ENCODE results near the gene TNP1. TPM values are rescaled to one million over a fixed set of nuclear protein-coding genes. Genes with fewer than 3 reads are reported as not detected.

The TNP1 gene
- total and polyA plus RNA-seq, 4 donors: not detected

GRCh38 chr2:216858312-216858711 lies 1.6 kb downstream of the TNP1 start:
- DNase-seq (ENCODE audit: low spot score): no peak
- WGBS: 59% methylated on average over 3 of the region's 3 CpGs
- Histone ChIP-seq H3K27me3 (ENCODE audit: control insufficient read depth in 4 of 4, insufficient read depth in 4 of 4, low read length in 3 of 4) (no peaks in the 10 kb centered on the region), H3K4me1 (ENCODE audit: control insufficient read depth in 4 of 4, insufficient read depth in 4 of 4, low read length in 3 of 4) (no peaks in the 10 kb centered on the region), H3K4me3 (ENCODE audit: low read depth in 1 of 3, low read length in 3 of 3) (no peak overlapping the region), H3K9ac (ENCODE audit: low read depth in 1 of 2, low read length in 2 of 2) (no peak overlapping the region), H3K27ac (ENCODE audit: low read depth in 1 of 2, low read length in 2 of 2) (no peak overlapping the region), H3K36me3 (ENCODE audit: control insufficient read depth in 4 of 4, insufficient read depth in 3 of 4, low read depth in 1 of 4, low read length in 3 of 4) (no peaks in the 10 kb centered on the region), H3K9me3 (ENCODE audit: control insufficient read depth in 4 of 4, low read length in 3 of 4) (no peaks in the 10 kb centered on the region)
- TF ChIP-seq NR2F2 (IDR thresholded peaks at IDR 0.05) (no peak), JUND (IDR thresholded peaks at IDR 0.05) (no peak), HNF4G (IDR thresholded peaks at IDR 0.05) (no peak), REST (IDR thresholded peaks at IDR 0.05) (no peak), YY1 (IDR thresholded peaks at IDR 0.05) (no peak), FOXA1 (IDR thresholded peaks at IDR 0.05) (no peak), ATF3 (IDR thresholded peaks at IDR 0.05) (no peak), CTCF (IDR thresholded peaks at IDR 0.05; ENCODE audit: low read depth, low read length, missing input control) (no peak), ZBTB33 (IDR thresholded peaks at IDR 0.05) (no peak), HNF4A (conservative IDR thresholded peaks at IDR 0.05) (no peak), TAF1 (conservative IDR thresholded peaks at IDR 0.05) (no peak), MAX (IDR thresholded peaks at IDR 0.05) (no peak), RXRA (IDR thresholded peaks at IDR 0.05) (no peak), RAD21 (IDR thresholded peaks at IDR 0.05) (no peak), EGR1 (IDR thresholded peaks at IDR 0.05; ENCODE audit: low read depth in 2 of 2) (no peak), FOXA2 (IDR thresholded peaks at IDR 0.05) (no peak), SP1 (IDR thresholded peaks at IDR 0.05) (no peak), GABPA (IDR thresholded peaks at IDR 0.05 in 1 of 2, conservative IDR thresholded peaks at IDR 0.05 in 1 of 2) (no peak)
